Karpas-422 (cell line): ENCODE results near the gene ZNF146. TPM values are rescaled to one million over a fixed set of nuclear protein-coding genes. Genes with fewer than 3 reads are reported as not detected.
A peak's percentile ranks its signal among the peaks of the same experiment; 100 is the strongest.

Source experiments
- DNase-seq: peaks from one replicate; pipeline ENCODE4 v3.0.0-alpha.2; 2015
- H2AFZ ChIP-seq: fragments of 200-600 bp; sonication (generic); 2 replicates; pipeline ENCODE4 v1.6.1; 2014; ENCODE audit warnings: antibody characterized with exemption, low read length, mixed read lengths
- H3K27ac ChIP-seq: fragments of 200-600 bp; sonication (generic); 2 replicates; pipeline ENCODE4 v1.5.1; 2014; ENCODE audit warnings: mild to moderate bottlenecking, low read length, moderate library complexity
- H3K27me3 ChIP-seq: fragments of 200-600 bp; sonication (generic); 2 replicates; pipeline ENCODE4 v1.6.1; 2014; ENCODE audit warnings: low read length, mixed read lengths
- H3K36me3 ChIP-seq: fragments of 200-600 bp; sonication (generic); 2 replicates; pipeline ENCODE4 v1.6.1; 2014; ENCODE audit warnings: low read length, mixed read lengths; ENCODE audit not compliant: insufficient read depth
- H3K4me1 ChIP-seq: fragments of 200-600 bp; sonication (generic); 2 replicates; pipeline ENCODE4 v1.6.1; 2014; ENCODE audit warnings: mild to moderate bottlenecking, low read length, mixed read lengths
- H3K4me2 ChIP-seq: fragments of 200-600 bp; sonication (generic); 2 replicates; pipeline ENCODE4 v1.6.1; 2014; ENCODE audit warnings: low read length, low read depth, mild to moderate bottlenecking; ENCODE audit not compliant: poor library complexity, severe bottlenecking
- H3K4me3 ChIP-seq: fragments of 200-600 bp; sonication (generic); 2 replicates; pipeline ENCODE4 v1.5.1; 2014; ENCODE audit warnings: mild to moderate bottlenecking, antibody characterized with exemption, low read length, mixed read lengths
- H3K79me2 ChIP-seq: fragments of 200-600 bp; sonication (generic); 2 replicates; pipeline ENCODE4 v1.6.1; 2014; ENCODE audit warnings: mild to moderate bottlenecking, low read length, mixed read lengths
- H3K9ac ChIP-seq: fragments of 200-600 bp; sonication (generic); 2 replicates; pipeline ENCODE4 v1.6.0; 2014; ENCODE audit warnings: low read length
- H3K9me2 ChIP-seq: fragments of 200-600 bp; sonication (generic), shearing (Covaris generic); replicated peaks from 2 replicates; pipeline ENCODE4 v1.6.0; 2014; ENCODE audit warnings: mild to moderate bottlenecking, low read length, moderate library complexity; ENCODE audit not compliant: insufficient read depth
- H3K9me3 ChIP-seq: fragments of 300-700, 200-600 bp; sonication (generic); 2 replicates; pipeline ENCODE4 v1.6.1; 2014; ENCODE audit warnings: low read length, mixed read lengths
- H4K20me1 ChIP-seq: fragments of 200-600 bp; sonication (generic); 2 replicates; pipeline ENCODE4 v1.6.1; 2014; ENCODE audit warnings: mild to moderate bottlenecking, antibody characterized with exemption, low read length, low read depth; ENCODE audit not compliant: insufficient read depth
- total RNA-seq: library from RNA; depleted of rRNA; stranded (reverse); fragments of >200 nt; shearing (Covaris generic); gene quantifications from 2 replicates; pipeline ENCODE4 v1.2.3, GENCODE V29; 2014; ENCODE audit warnings: low replicate concordance

ZNF146 gene
- total RNA-seq, 1 experiment from 2014 or later: 108 TPM

DNA sequence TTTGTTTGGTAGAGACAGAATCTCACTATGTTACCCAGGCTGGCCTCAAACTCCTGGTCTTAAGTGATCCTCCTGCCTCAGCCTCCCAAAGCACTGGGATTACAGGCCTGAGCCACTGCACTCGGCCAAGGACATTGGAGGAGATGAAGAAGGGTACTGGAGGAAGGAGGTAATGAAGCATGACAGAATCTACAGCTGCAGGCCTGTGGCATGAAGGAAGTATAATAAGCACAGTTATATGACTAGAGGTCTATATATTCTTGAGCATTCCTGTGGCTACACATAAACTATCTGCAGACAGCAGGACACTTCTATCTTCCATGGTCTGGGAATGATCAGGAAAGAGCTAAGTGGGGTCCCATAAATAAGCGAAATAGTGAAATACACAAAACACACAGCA is 18.7 kb upstream of the ZNF146 start:
- Histone ChIP-seq H3K4me1 (peaks cover 7% of the 10 kb centered on the region), H3K9me3 (no peaks in the 10 kb centered on the region), H3K9me2 (no peaks in the 10 kb centered on the region), H3K4me2 (no peak overlapping the region), H3K27ac (no peak overlapping the region), H4K20me1 (no peaks in the 10 kb centered on the region), H3K4me3 (no peak overlapping the region), H2AFZ (no peak overlapping the region), H3K9ac (no peak overlapping the region), H3K36me3 (no peaks in the 10 kb centered on the region), H3K27me3 (no peaks in the 10 kb centered on the region), H3K79me2 (no peaks in the 10 kb centered on the region)
- peak; percentile 52 for DNase-seq

DNA sequence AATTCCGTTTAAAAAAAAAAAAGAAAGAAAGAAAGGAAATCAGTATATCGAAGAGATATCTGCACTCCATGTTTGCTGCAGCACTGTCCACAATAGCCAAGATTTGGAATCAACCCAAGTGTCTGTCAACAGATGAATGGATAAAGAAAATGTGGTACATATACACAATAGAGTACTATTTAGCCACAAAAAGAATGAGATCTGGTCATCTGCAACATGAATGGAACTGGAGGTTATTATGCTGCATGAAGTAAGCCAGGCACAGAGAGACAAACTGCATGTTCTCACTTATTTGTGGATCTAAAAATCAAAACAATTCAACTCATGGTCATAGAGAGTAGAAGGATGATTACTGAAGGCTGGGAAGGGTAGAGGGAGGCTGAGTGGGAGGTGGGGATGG is 16.8 kb upstream of the ZNF146 start:
- no peak overlapping the region for H2AFZ ChIP-seq
- no peaks in the 10 kb centered on the region for H3K27me3 ChIP-seq
- no peaks in the 10 kb centered on the region for H3K9me3 ChIP-seq
- no peaks in the 10 kb centered on the region for H3K9me2 ChIP-seq
- peaks cover 7% of the 10 kb centered on the region for H3K4me1 ChIP-seq
- no peaks in the 10 kb centered on the region for H3K79me2 ChIP-seq
- H3K36me3 ChIP-seq: no peaks in the 10 kb centered on the region
- H4K20me1 ChIP-seq: no peaks in the 10 kb centered on the region
- H3K4me3 ChIP-seq: no peak overlapping the region
- H3K27ac ChIP-seq: no peak overlapping the region
- H3K4me2 ChIP-seq: no peak overlapping the region
- no peak overlapping the region for H3K9ac ChIP-seq
- no peak for DNase-seq

DNA sequence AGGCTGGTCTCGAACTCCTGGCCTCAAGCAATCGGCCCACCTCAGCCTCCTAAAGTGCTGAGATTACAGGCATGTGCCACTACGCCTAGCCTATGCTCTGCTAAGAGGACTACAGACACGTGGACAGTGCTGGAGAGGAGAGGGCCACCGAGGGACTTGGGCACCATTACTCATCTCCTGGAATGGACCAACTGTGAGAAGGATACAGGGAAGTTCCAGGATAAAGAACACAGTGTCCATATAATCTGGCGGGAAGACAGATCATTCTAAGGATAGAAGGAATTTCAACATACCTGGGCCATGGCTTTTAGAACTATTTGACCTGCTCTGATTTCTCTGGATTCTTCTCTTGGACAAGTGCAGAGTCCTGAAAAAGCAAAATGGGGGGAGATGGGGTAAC is 13.2 kb upstream of the ZNF146 start:
- Histone ChIP-seq H3K4me3 (no peak overlapping the region), H3K9me2 (no peaks in the 10 kb centered on the region), H3K79me2 (no peaks in the 10 kb centered on the region), H2AFZ (no peak overlapping the region), H3K9me3 (no peaks in the 10 kb centered on the region), H4K20me1 (no peaks in the 10 kb centered on the region), H3K27me3 (no peaks in the 10 kb centered on the region), H3K4me1 (peaks cover 9% of the 10 kb centered on the region), H3K36me3 (no peaks in the 10 kb centered on the region), H3K4me2 (no peak overlapping the region), H3K9ac (no peak overlapping the region), H3K27ac (no peak overlapping the region)
- DNase-seq: no peak

DNA sequence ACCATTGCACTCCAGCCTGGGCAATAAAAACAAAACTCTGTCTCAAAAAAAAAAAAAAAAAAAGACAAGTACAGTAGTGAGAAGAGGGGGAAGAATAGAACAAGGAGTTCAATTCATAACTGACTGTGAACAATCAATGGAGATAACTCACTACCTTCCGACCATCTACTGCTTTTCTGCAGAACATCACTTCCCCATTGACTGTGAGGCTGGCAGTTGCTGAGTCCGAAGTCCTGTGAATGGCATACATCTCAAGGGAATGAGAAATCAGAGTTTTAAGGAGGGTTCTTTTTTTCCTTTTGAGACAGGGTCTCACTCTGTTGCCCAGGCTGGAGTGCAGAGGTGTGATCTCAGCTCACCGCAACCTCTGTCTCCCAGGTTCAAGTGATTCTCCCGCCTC is 11.6 kb upstream of the ZNF146 start:
- Histone ChIP-seq H3K27ac (no peak overlapping the region), H3K4me1 (peaks cover 21% of the 10 kb centered on the region), H3K9me3 (no peaks in the 10 kb centered on the region), H3K9me2 (no peaks in the 10 kb centered on the region), H3K9ac (no peak overlapping the region), H3K36me3 (no peaks in the 10 kb centered on the region), H3K79me2 (no peaks in the 10 kb centered on the region), H3K4me3 (no peak overlapping the region), H4K20me1 (no peaks in the 10 kb centered on the region), H2AFZ (0 out of 2 replicates have a peak overlapping the region, but pooled peaks have one; percentile 30), H3K27me3 (no peaks in the 10 kb centered on the region), H3K4me2 (no peak overlapping the region)
- DNase-seq: no peak

DNA sequence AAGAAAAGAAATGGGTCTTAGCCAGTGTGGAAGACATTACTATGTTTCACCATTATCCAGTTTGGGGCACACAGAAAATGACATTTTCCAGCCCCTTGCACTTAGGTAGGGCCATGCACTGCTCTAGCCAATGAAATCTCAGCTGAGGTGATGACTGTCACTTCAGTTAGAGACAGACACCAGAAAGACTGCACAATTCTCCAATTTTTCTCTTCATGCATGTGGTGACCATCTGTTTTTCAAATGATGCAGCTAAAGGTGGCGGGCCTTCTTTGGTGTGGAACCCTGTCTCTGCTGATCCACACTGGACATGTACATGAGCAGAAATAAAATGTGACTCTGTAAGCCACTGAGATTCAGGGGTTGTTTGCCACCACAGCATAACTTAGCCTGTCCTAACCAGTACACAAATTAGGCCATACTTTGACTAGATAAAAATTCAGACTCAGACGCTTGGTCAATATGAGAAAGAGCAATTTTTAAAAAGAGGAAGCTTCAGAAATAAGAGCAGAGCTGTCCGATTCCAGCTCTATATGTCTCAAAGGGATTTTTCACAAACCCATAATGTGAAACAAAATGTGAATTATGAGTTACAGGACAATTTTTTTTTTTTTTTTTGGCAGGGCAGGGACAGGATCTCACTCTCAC is 7.2 kb upstream of the ZNF146 start:
- peak overlapping the region; percentile 14; the same call in 1 of the 2 replicates for H3K4me3 ChIP-seq
- H3K27ac ChIP-seq: peak overlapping the region; percentile 81
- peak overlapping the region; percentile 34 for H2AFZ ChIP-seq
- H3K9me3 ChIP-seq: no peaks in the 10 kb centered on the region
- no peaks in the 10 kb centered on the region for H3K36me3 ChIP-seq
- DNase-seq: peak; percentile 82
- H3K79me2 ChIP-seq: peaks cover 12% of the 10 kb centered on the region
- H4K20me1 ChIP-seq: no peaks in the 10 kb centered on the region
- peaks cover 28% of the 10 kb centered on the region for H3K4me1 ChIP-seq
- H3K9ac ChIP-seq: peak overlapping the region; percentile 45
- peak overlapping the region; percentile 59 for H3K4me2 ChIP-seq
- no peaks in the 10 kb centered on the region for H3K27me3 ChIP-seq
- no peaks in the 10 kb centered on the region for H3K9me2 ChIP-seq

DNA sequence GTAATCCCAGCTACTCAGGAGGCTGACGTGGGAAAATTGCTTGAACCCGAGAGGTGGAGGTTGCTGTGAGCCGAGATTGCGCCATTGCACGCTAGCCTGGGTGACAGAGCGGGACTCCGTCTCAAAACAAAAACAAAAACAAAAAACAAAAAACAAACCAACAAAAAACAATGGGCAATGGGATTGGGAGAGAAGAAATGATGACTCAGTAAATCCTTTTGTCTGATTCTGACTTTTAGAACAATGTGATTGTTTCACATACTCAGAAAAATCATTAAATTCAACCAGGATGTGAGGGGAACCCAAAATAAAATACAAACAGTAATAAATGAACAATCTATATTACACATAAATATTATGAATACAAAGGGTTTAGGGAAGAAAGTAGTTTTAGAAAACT is 5.5 kb upstream of the ZNF146 start:
- no peak overlapping the region for H3K4me3 ChIP-seq
- H3K9me3 ChIP-seq: no peaks in the 10 kb centered on the region
- no peaks in the 10 kb centered on the region for H3K9me2 ChIP-seq
- no peak overlapping the region for H2AFZ ChIP-seq
- H3K9ac ChIP-seq: no peak overlapping the region
- H4K20me1 ChIP-seq: no peaks in the 10 kb centered on the region
- no peak overlapping the region for H3K4me2 ChIP-seq
- H3K4me1 ChIP-seq: peaks cover 33% of the 10 kb centered on the region
- H3K79me2 ChIP-seq: peaks cover 26% of the 10 kb centered on the region
- H3K36me3 ChIP-seq: no peaks in the 10 kb centered on the region
- no peak for DNase-seq
- H3K27me3 ChIP-seq: no peaks in the 10 kb centered on the region
- H3K27ac ChIP-seq: no peak overlapping the region

DNA sequence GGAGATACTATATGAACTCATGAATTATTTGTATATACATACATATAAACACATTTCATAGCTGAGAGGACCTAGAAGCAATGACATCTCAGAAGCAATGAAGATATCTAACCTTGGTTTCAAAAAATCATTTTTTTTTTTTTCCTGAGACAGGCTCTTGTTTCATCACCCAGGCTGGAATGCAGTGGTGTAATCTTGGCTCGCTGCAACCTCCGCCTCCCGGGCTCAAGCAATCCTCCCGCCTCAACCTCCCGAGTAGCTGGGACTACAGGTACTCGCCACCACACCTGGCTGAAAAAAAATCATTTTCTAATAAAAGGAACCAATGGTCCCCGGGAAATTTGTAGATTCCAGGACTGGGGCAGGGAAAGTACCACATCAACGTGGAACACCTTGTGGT is 4.4 kb upstream of the ZNF146 start:
- no peaks in the 10 kb centered on the region for H3K27me3 ChIP-seq
- H2AFZ ChIP-seq: no peak overlapping the region
- H3K9me2 ChIP-seq: no peaks in the 10 kb centered on the region
- no peaks in the 10 kb centered on the region for H4K20me1 ChIP-seq
- peaks cover 31% of the 10 kb centered on the region for H3K79me2 ChIP-seq
- no peak overlapping the region for H3K4me3 ChIP-seq
- no peaks in the 10 kb centered on the region for H3K9me3 ChIP-seq
- H3K4me1 ChIP-seq: peaks cover 33% of the 10 kb centered on the region
- no peaks in the 10 kb centered on the region for H3K36me3 ChIP-seq
- no peak overlapping the region for H3K27ac ChIP-seq
- DNase-seq: no peak
- H3K4me2 ChIP-seq: no peak overlapping the region
- no peak overlapping the region for H3K9ac ChIP-seq

DNA sequence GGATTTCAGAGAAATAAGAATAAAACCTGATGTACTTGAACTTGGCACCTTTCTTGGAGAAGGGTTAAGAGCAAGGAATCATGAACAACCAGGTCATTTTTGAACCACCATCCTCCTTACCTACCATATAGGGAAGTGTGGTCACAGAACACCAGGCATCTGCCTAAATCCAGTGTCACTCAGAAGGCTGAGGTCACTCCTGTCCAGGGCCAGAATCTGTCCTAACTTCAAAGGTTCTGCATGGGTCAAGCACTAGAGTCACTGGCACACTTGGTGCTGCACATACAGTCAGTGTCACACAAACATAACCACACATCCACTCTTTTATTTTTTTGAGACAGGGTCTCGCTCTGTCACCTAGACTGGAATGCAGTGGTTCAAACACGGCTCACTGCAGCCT is 2.0 kb upstream of the ZNF146 start:
- no peak overlapping the region for H3K4me3 ChIP-seq
- peaks cover 55% of the 10 kb centered on the region for H3K79me2 ChIP-seq
- no peak overlapping the region for H3K9ac ChIP-seq
- H2AFZ ChIP-seq: no peak overlapping the region
- H3K9me2 ChIP-seq: no peaks in the 10 kb centered on the region
- peak overlapping the region; percentile 6 for H3K4me2 ChIP-seq
- no peaks in the 10 kb centered on the region for H3K36me3 ChIP-seq
- H3K4me1 ChIP-seq: peaks cover 28% of the 10 kb centered on the region
- no peaks in the 10 kb centered on the region for H3K27me3 ChIP-seq
- no peaks in the 10 kb centered on the region for H3K9me3 ChIP-seq
- no peak for DNase-seq
- no peak overlapping the region for H3K27ac ChIP-seq
- H4K20me1 ChIP-seq: no peaks in the 10 kb centered on the region; the same call in 1 of the 2 replicates
